ENCODE measurements around the gene CHKB. TPM values are rescaled to one million over a fixed set of nuclear protein-coding genes. Genes with fewer than 3 reads are reported as not detected.

CHKB gene
- total RNA-seq, 1 experiment from 2014 or later = 77.8 TPM

DNA sequence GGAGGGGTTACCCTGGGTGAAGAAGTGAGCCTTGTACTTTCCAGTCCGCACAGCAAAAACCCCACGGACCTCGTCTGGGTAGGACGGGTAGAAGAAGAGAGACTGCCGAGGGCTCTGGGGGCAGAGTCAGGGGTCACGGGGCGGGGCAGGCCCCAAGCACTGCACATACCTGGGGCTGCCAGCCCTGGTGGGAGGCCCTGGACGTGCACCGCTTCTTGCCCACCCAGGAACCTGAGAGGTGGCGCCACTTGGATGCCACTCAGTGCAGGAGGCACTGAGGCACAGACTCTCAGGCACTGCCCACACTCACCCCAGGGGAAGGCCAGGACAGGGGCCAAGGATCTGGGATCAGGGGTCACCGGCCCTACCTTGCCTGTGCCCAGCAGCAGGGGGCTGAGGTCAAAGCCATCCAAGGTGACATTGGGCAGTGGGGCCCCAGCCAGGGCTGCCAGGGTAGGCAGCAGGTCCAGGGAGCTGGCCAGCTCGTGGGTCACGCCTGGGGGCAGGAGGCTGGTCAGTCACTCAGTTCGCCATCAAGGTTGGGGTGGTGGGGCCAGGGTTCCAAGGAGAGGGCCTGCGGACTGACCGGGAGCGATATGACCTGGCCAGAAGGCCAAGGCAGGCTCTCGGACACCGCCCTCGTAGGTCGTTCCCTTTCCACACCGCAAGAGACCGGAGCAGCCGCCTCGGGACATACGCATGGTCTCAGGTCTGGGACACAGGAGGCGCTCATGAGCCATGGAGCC is 43.1 kb upstream of the CHKB start:
- peaks cover 42% of the 10 kb centered on the region for H3K4me1 ChIP-seq (ENCODE audit: low read length)
- no peaks in the 10 kb centered on the region for H3K36me3 ChIP-seq (ENCODE audit: insufficient read depth, low read length)
- H3K79me2 ChIP-seq (ENCODE audit: low read length) = peaks cover 9% of the 10 kb centered on the region
- H3K9me3 ChIP-seq (ENCODE audit: low read length) = no peaks in the 10 kb centered on the region
- no peak overlapping the region for H3K27ac ChIP-seq (ENCODE audit: low read length)
- no peaks in the 10 kb centered on the region for H4K20me1 ChIP-seq (ENCODE audit: insufficient read depth, low read depth, low read length)
- no peak overlapping the region for H2AFZ ChIP-seq (ENCODE audit: low read length)
- H3K27me3 ChIP-seq (ENCODE audit: low read length) = no peaks in the 10 kb centered on the region
- no peak for DNase-seq
- no peak overlapping the region for H3K4me3 ChIP-seq (ENCODE audit: low read length)
- H3K9me2 ChIP-seq (replicated peaks; ENCODE audit: insufficient read depth, low read length) = no peaks in the 10 kb centered on the region
- no peak overlapping the region for H3K4me2 ChIP-seq (ENCODE audit: low read depth, low read length, poor library complexity, severe bottlenecking)
- H3K9ac ChIP-seq (ENCODE audit: low read length) = no peak overlapping the region

DNA sequence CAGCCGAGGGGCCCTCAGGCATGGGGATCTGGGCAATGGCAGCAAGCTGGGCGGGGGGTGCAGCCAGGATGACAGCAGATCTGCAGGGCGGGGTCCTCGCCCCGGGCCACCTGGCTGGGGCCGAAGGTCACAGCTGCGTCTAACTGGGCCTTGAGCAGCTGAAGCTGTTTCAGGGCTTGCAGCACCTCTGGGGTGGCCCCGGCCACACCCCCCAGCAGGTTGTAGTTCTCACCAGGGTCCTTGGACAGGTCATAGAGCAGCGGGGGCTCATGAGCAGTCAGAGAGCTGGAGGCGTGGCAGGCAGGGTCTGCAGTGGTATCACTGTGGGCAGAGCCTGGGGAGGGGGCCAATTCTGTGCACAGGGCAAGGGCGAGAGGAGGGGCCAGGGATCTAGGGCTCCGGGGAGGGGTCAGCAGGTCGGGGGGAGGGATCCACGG is 42.5 kb upstream of the CHKB start:
- Histone ChIP-seq H3K9me3 (ENCODE audit: low read length) (no peaks in the 10 kb centered on the region), H3K27ac (ENCODE audit: low read length) (no peak overlapping the region), H3K27me3 (ENCODE audit: low read length) (no peaks in the 10 kb centered on the region), H4K20me1 (ENCODE audit: insufficient read depth, low read depth, low read length) (no peaks in the 10 kb centered on the region), H3K4me1 (ENCODE audit: low read length) (peaks cover 46% of the 10 kb centered on the region), H2AFZ (ENCODE audit: low read length) (no peak overlapping the region), H3K9me2 (replicated peaks; ENCODE audit: insufficient read depth, low read length) (no peaks in the 10 kb centered on the region), H3K79me2 (ENCODE audit: low read length) (peaks cover 9% of the 10 kb centered on the region), H3K9ac (ENCODE audit: low read length) (no peak overlapping the region), H3K4me3 (ENCODE audit: low read length) (no peak overlapping the region), H3K36me3 (ENCODE audit: insufficient read depth, low read length) (no peaks in the 10 kb centered on the region), H3K4me2 (ENCODE audit: low read depth, low read length, poor library complexity, severe bottlenecking) (no peak overlapping the region)
- no peak for DNase-seq

DNA sequence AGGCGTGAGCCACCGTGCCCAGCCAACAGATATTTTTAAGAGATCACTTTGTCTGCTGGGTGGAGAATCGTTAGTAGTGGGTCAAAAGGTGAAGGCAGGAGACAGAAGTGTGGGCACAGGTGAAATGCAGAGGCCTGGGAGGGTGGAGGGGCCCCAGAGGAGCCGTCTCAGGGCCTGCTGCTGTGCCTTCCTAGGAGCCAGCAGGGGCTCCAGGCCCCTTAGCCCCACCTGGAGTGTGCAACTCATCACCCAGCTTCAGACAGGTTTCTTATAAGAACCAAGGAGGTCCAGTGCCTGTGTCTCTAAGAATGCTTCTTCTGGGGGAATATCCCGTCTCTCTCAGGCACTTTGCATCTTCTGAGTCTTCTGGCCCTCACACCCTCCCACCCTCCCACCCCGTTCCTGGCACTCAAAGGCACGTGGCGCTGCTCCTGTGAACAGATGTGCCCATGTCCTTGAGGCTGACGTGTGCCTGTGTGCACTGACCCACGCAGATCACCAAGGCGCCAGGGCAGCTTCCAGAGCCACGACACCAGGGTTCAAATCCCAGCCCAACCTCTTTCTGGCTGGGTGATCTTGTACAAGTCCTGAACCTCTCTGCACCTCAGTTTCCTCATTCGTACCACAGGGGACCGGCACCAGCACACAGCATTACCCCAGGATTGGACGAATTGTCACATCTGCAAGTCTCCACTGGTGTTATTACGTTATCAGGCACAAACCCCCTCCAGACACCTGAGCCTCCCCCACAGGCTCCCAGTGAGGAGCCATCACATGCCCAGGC is 41.9 kb upstream of the CHKB start:
- Histone ChIP-seq H4K20me1 (ENCODE audit: insufficient read depth, low read depth, low read length) (no peaks in the 10 kb centered on the region), H3K27ac (ENCODE audit: low read length) (no peak overlapping the region), H3K4me2 (ENCODE audit: low read depth, low read length, poor library complexity, severe bottlenecking) (no peak overlapping the region), H3K79me2 (ENCODE audit: low read length) (peaks cover 9% of the 10 kb centered on the region), H2AFZ (ENCODE audit: low read length) (no peak overlapping the region), H3K27me3 (ENCODE audit: low read length) (no peaks in the 10 kb centered on the region), H3K9me2 (replicated peaks; ENCODE audit: insufficient read depth, low read length) (no peaks in the 10 kb centered on the region), H3K9me3 (ENCODE audit: low read length) (no peaks in the 10 kb centered on the region), H3K9ac (ENCODE audit: low read length) (no peak overlapping the region), H3K4me1 (ENCODE audit: low read length) (peaks cover 52% of the 10 kb centered on the region), H3K4me3 (ENCODE audit: low read length) (no peak overlapping the region), H3K36me3 (ENCODE audit: insufficient read depth, low read length) (no peaks in the 10 kb centered on the region)
- DNase-seq = no peak

DNA sequence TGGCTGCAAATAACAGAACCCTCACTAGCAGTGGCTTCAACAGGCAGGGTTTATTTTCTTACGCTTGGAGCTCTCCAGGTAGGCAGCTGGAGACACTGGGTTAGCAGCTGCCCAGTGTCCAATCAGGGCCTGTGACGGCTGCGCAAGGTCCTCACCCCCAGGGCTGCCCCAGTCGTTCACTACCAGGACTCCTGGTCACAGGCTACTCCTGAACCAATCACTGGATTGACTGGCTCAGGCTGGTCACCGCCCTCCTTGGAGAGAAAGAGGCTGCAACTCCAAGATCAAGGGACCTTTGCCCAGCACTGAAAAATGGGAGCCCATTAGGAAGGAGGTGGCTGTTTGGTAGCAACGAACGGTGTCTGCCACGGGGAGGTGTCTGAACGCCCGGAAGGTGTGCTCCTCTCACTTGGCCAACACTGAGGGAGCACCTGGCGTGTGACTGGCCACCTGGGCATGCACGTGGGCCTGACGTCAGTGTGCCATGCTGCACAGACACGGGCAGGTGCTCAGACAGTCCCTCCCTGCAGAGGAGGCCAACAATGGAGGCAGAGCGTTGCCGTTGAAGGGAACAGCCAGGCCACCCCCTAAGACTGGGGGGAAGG is 40.2 kb upstream of the CHKB start:
- H3K4me3 ChIP-seq (ENCODE audit: low read length) = peak overlapping the region; percentile 65; the same call in 1 of the 2 replicates
- peak overlapping the region; percentile 89 for H3K4me2 ChIP-seq (ENCODE audit: low read depth, low read length, poor library complexity, severe bottlenecking)
- H3K9ac ChIP-seq (ENCODE audit: low read length) = peak overlapping the region; percentile 73
- no peaks in the 10 kb centered on the region for H3K27me3 ChIP-seq (ENCODE audit: low read length)
- peaks cover 46% of the 10 kb centered on the region for H3K4me1 ChIP-seq (ENCODE audit: low read length)
- 0 out of 2 replicates have a peak overlapping the region, but pooled peaks have one; percentile 89 for H3K27ac ChIP-seq (ENCODE audit: low read length)
- H2AFZ ChIP-seq (ENCODE audit: low read length) = peak overlapping the region; percentile 97; the same call in 1 of the 2 replicates
- H3K9me2 ChIP-seq (replicated peaks; ENCODE audit: insufficient read depth, low read length) = no peaks in the 10 kb centered on the region
- peaks cover 8% of the 10 kb centered on the region for H3K79me2 ChIP-seq (ENCODE audit: low read length)
- H4K20me1 ChIP-seq (ENCODE audit: insufficient read depth, low read depth, low read length) = no peaks in the 10 kb centered on the region
- no peak for DNase-seq
- H3K9me3 ChIP-seq (ENCODE audit: low read length) = no peaks in the 10 kb centered on the region
- no peaks in the 10 kb centered on the region for H3K36me3 ChIP-seq (ENCODE audit: insufficient read depth, low read length)

DNA sequence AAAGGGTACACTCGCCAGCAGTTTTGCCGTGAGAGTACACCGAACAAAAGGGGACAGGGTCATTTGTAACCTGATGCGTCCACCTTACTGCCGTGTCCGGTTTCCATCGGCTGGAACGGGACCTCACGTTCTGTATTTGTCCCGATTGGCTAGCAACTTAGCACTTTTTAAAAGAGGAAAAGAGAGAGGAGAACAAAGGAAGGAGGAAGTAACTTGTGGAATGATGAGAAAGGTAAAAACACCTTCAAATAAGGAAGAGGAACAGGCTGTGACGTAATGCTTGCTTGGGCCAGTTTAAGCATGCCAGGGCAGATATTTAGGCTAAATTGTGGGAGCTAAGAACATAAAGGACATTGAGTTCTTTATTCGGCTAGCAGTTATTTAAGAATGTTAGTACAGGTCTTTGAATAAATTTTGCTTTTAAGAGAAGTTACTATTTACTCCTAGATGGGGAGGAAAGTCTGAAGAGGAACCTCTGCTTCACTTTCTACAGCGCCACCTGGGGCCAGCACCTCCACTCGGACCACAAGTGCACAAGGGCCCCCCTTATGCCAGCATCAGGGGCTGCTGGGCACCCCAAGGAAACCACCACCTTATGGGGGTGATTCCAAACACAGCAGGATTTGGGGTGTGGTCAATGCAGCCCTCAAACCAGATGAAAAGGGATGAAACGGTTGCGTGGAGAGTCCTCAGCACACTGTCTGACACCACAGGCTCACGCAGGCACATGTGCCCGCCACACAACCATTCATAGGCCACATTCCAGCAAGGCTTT is 39.5 kb upstream of the CHKB start:
- peak; percentile 74 for DNase-seq
- H3K9ac ChIP-seq (ENCODE audit: low read length) = peak overlapping the region; percentile 73
- peak overlapping the region; percentile 97 for H2AFZ ChIP-seq (ENCODE audit: low read length)

DNA sequence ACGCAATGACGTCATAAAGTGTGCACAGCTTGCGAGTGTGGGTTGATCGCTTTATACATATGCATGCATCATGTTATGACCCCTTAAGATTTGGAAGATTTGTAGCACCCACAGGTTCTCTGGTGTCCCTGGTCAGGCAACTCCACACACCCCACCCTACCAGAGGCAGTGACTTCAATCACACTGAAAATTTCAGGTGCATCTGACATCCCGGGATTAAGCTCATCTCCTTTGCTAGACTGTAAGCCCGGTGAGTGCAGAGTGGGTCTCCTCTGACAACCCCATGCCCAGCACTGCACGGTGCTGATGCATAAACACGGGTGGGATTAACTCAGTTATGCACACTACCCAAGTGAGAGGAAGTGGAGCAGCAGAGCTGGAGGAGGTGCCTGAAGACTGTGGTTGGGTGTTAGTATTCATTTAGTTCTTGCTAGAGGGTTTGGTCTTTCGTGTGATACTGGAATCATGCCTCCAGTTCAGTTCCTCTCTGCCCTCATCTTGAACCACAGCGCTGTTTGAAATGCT is 38.8 kb upstream of the CHKB start:
- Histone ChIP-seq H3K9ac (ENCODE audit: low read length) (peak overlapping the region; percentile 73), H3K4me2 (ENCODE audit: low read depth, low read length, poor library complexity, severe bottlenecking) (peak overlapping the region; percentile 89), H2AFZ (ENCODE audit: low read length) (peak overlapping the region; percentile 97), H3K9me2 (replicated peaks; ENCODE audit: insufficient read depth, low read length) (no peaks in the 10 kb centered on the region), H3K27me3 (ENCODE audit: low read length) (no peaks in the 10 kb centered on the region), H3K36me3 (ENCODE audit: insufficient read depth, low read length) (no peaks in the 10 kb centered on the region), H3K4me3 (ENCODE audit: low read length) (peak overlapping the region; percentile 65), H3K4me1 (ENCODE audit: low read length) (peaks cover 36% of the 10 kb centered on the region), H4K20me1 (ENCODE audit: insufficient read depth, low read depth, low read length) (no peaks in the 10 kb centered on the region), H3K79me2 (ENCODE audit: low read length) (no peaks in the 10 kb centered on the region), H3K27ac (ENCODE audit: low read length) (peak overlapping the region; percentile 89), H3K9me3 (ENCODE audit: low read length) (no peaks in the 10 kb centered on the region)
- DNase-seq = peak; percentile 83

More for the DNA sequence above, 39.5 kb upstream of the CHKB start:
- Histone ChIP-seq H3K4me1 (ENCODE audit: low read length) (peaks cover 43% of the 10 kb centered on the region), H4K20me1 (ENCODE audit: insufficient read depth, low read depth, low read length) (no peaks in the 10 kb centered on the region), H3K4me3 (ENCODE audit: low read length) (peak overlapping the region; percentile 65), H3K27me3 (ENCODE audit: low read length) (no peaks in the 10 kb centered on the region), H3K36me3 (ENCODE audit: insufficient read depth, low read length) (no peaks in the 10 kb centered on the region), H3K9me2 (replicated peaks; ENCODE audit: insufficient read depth, low read length) (no peaks in the 10 kb centered on the region), H3K9me3 (ENCODE audit: low read length) (no peaks in the 10 kb centered on the region), H3K79me2 (ENCODE audit: low read length) (peaks cover 1% of the 10 kb centered on the region), H3K27ac (ENCODE audit: low read length) (peak overlapping the region; percentile 89), H3K4me2 (ENCODE audit: low read depth, low read length, poor library complexity, severe bottlenecking) (peak overlapping the region; percentile 89)

DNA sequence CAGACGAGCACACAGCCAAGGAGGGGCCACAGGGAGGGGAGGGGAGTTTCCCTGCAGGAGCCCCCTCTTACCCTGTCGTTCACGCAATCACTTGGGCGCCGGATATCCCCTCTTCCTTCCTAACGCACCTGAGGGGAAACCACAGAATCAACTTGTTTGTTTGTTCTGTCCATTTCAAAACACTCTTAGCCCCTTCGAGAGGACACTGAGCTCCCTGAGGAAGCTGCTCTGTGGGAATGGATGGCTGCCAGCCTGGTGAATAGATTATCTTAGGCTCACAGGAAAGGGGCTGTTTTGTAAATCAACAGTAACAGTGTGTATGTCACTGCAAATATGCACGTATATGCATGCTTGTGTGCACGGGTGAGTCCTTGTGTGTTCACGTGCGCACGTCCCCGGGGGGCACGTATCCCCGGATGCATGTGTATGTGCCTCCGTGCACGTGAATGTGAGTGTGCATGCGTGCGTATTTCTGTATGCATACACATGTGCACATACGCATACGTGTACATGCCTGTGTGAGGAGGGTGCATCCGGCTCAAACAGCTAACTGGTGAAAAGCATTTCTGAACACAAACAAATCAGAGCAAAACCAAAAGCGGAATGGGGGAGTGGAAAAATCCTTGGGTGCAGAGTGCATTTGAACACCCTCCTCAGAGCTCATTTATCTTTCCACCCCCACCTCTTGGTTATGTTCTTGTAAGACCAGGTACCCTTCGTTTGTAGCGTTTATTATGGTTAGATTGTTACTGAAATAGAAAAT is 38.1 kb upstream of the CHKB start:
- H2AFZ ChIP-seq (ENCODE audit: low read length) = peak overlapping the region; percentile 97
- peak; percentile 76 for DNase-seq
- H3K4me2 ChIP-seq (ENCODE audit: low read depth, low read length, poor library complexity, severe bottlenecking) = peak overlapping the region; percentile 89
- H3K9me2 ChIP-seq (replicated peaks; ENCODE audit: insufficient read depth, low read length) = no peaks in the 10 kb centered on the region
- peaks cover 35% of the 10 kb centered on the region for H3K4me1 ChIP-seq (ENCODE audit: low read length)
- H4K20me1 ChIP-seq (ENCODE audit: insufficient read depth, low read depth, low read length) = no peaks in the 10 kb centered on the region
- H3K36me3 ChIP-seq (ENCODE audit: insufficient read depth, low read length) = no peaks in the 10 kb centered on the region
- no peaks in the 10 kb centered on the region for H3K79me2 ChIP-seq (ENCODE audit: low read length)
- no peaks in the 10 kb centered on the region for H3K9me3 ChIP-seq (ENCODE audit: low read length)
- H3K9ac ChIP-seq (ENCODE audit: low read length) = peak overlapping the region; percentile 73
- no peaks in the 10 kb centered on the region for H3K27me3 ChIP-seq (ENCODE audit: low read length)
- peak overlapping the region; percentile 89 for H3K27ac ChIP-seq (ENCODE audit: low read length)
- peak overlapping the region; percentile 65 for H3K4me3 ChIP-seq (ENCODE audit: low read length)

Data from Karpas-422 (cell line).